Upper lobe of left lung (tissue), 4 donors: ENCODE data around the gene PAK4.

ENCODE experiments used
- CTCF ChIP-seq, 6 experiments: fragments of 450-650 bp in 4 of 6; fragments of 200-600 bp in 2 of 6; sonication (generic) in 2 of 6; IDR thresholded peaks; one replicate each; pipeline ENCODE4 v1.5.1; 2016 to 2019; ENCODE audit warnings: antibody characterized with exemption in 6 of 6
- EP300 ChIP-seq, 4 donors: sonication (generic); formaldehyde crosslinking; IDR thresholded peaks; one replicate each; pipeline ENCODE4 v1.5.1; 2017; ENCODE audit warnings: antibody characterized with exemption in 4 of 4, control low read depth in 2 of 4
- POLR2A ChIP-seq, 4 donors: fragments of 450-650 bp; IDR thresholded peaks; one replicate each; pipeline ENCODE4 v1.5.1; 2016 to 2017; ENCODE audit warnings: antibody characterized with exemption in 4 of 4, mild to moderate bottlenecking in 2 of 4
- POLR2AphosphoS5 ChIP-seq, 2 donors: sonication (generic); formaldehyde crosslinking; IDR thresholded peaks; one replicate each; pipeline ENCODE4 v1.5.1; 2017; ENCODE audit warnings: antibody characterized with exemption in 2 of 2

GRCh38 chr19:39194832-39195542, 69.4 kb downstream of the PAK4 start:
- TF ChIP-seq POLR2A (IDR thresholded peaks at IDR 0.05) = no peak
- TF ChIP-seq CTCF (IDR thresholded peaks at IDR 0.05) = no peak
- TF ChIP-seq POLR2AphosphoS5 (IDR thresholded peaks at IDR 0.05) = no peak
- no peak for TF ChIP-seq EP300 (IDR thresholded peaks at IDR 0.05)
